ENCODE data around the gene SPTAN1. TPM values are rescaled to one million over a fixed set of nuclear protein-coding genes. Genes with fewer than 3 reads are reported as not detected.

The SPTAN1 gene
- total RNA-seq, 2 experiments from 2014 or later: 386 to 392 TPM

- CTCF ChIA-PET: no interaction called here
- no peak overlapping the region for H3K27ac Mint-ChIP-seq
These were observed 88.2 kb downstream of the SPTAN1 start for GRCh38 chr9:128640603-128641002.

DNA sequence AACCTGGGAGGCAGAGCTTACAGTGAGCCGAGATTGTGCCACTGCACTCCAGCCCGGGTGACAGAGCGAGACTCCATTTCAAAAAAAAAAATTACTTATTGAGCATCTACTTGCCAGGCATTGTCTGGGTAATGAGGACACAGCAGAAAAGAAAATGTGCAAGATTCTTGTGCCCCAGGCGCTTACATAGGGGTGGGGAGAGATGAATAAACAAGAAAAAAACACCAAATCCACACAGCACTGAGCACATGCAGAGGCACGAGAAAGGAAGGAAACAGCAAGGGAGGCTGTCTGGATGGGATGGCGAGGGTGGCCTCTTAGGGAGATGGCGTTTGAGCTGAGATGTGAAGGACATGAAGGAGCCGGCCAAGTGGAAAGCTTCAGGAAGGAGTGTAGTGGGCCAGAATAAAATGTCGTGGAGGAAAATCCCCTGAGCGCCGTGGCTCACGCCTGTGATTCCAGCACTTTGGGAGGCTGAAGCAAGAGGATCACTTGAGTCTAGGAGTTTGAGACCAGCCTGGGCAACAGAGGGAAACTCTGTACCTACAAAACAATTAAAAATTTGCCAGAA, 90.4 kb downstream of the SPTAN1 start:
- CTCF ChIA-PET: no interaction called here
- POLR2A ChIA-PET: interaction anchor here (0.9 kb wide), 1 partner anchor 81 kb away, joined by 4 read pairs; the partner anchor contains the start of gene ZDHHC12
- Histone ChIP-seq H3K27me3 (ENCODE audit: control insufficient read depth in 1 of 2, insufficient read depth in 2 of 2, low read length in 2 of 2) (no peaks in the 10 kb centered on the region), H3K27ac (ENCODE audit: low read depth in 1 of 2, low read length in 2 of 2) (no peak overlapping the region), H3K4me1 (ENCODE audit: insufficient read depth, low read length) (no peaks in the 10 kb centered on the region), H3K9me3 (ENCODE audit: control insufficient read depth in 1 of 2, insufficient read depth in 1 of 2, low read length in 2 of 2) (no peaks in the 10 kb centered on the region), H3K36me3 (ENCODE audit: insufficient read depth, low read length) (no peaks in the 10 kb centered on the region), H3K4me3 (ENCODE audit: low read length) (no peak overlapping the region)
- no peaks in the 10 kb centered on the region for H3K9me3 Mint-ChIP-seq
- intact Hi-C loops (cut with DNase I, micrococcal nuclease): no loop called here
- no peak for DNase-seq
- peak overlapping the region; percentile 22 for H3K27ac Mint-ChIP-seq
- H3K36me3 Mint-ChIP-seq (ENCODE audit: low read depth): no peaks in the 10 kb centered on the region
- H3K4me3 Mint-ChIP-seq: no peak overlapping the region
- no peak for ATAC-seq (ENCODE audit: poor library complexity)
- no peaks in the 10 kb centered on the region for H3K27me3 Mint-ChIP-seq
- no peaks in the 10 kb centered on the region for H3K4me1 Mint-ChIP-seq (ENCODE audit: low read depth)
- TF ChIP-seq, protein P1, sequence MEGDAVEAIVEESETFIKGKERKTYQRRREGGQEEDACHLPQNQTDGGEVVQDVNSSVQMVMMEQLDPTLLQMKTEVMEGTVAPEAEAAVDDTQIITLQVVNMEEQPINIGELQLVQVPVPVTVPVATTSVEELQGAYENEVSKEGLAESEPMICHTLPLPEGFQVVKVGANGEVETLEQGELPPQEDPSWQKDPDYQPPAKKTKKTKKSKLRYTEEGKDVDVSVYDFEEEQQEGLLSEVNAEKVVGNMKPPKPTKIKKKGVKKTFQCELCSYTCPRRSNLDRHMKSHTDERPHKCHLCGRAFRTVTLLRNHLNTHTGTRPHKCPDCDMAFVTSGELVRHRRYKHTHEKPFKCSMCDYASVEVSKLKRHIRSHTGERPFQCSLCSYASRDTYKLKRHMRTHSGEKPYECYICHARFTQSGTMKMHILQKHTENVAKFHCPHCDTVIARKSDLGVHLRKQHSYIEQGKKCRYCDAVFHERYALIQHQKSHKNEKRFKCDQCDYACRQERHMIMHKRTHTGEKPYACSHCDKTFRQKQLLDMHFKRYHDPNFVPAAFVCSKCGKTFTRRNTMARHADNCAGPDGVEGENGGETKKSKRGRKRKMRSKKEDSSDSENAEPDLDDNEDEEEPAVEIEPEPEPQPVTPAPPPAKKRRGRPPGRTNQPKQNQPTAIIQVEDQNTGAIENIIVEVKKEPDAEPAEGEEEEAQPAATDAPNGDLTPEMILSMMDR (IDR thresholded peaks at IDR 0.05): no peak

More at GRCh38 chr9:128640603-128641002, 88.2 kb downstream of the SPTAN1 start:
- intact Hi-C loops (cut with DNase I, micrococcal nuclease): no loop called here
- H3K4me3 ChIP-seq (ENCODE audit: low read length): no peak overlapping the region
- no peak for ATAC-seq (ENCODE audit: poor library complexity)
- Mint-ChIP-seq H3K4me1 (ENCODE audit: low read depth) (no peaks in the 10 kb centered on the region), H3K4me3 (no peak overlapping the region), H3K27me3 (no peaks in the 10 kb centered on the region), H3K9me3 (no peaks in the 10 kb centered on the region), H3K36me3 (ENCODE audit: low read depth) (no peaks in the 10 kb centered on the region)
- H3K36me3 ChIP-seq (ENCODE audit: insufficient read depth, low read length): no peaks in the 10 kb centered on the region
- POLR2A ChIA-PET: no interaction called here
- no peak for DNase-seq
- no peaks in the 10 kb centered on the region for H3K4me1 ChIP-seq (ENCODE audit: insufficient read depth, low read length)
- H3K9me3 ChIP-seq (ENCODE audit: control insufficient read depth in 1 of 2, insufficient read depth in 1 of 2, low read length in 2 of 2): no peaks in the 10 kb centered on the region
- TF ChIP-seq, protein P1 (IDR thresholded peaks at IDR 0.05): no peak
- H3K27me3 ChIP-seq (ENCODE audit: control insufficient read depth in 1 of 2, insufficient read depth in 2 of 2, low read length in 2 of 2): no peaks in the 10 kb centered on the region
- H3K27ac ChIP-seq (ENCODE audit: low read depth in 1 of 2, low read length in 2 of 2): no peak overlapping the region

GRCh38 chr9:128643519-128644300, 91.3 kb downstream of the SPTAN1 start:
- CTCF ChIA-PET: no interaction called here
- H3K4me1 ChIP-seq (ENCODE audit: insufficient read depth, low read length): no peaks in the 10 kb centered on the region

More at GRCh38 chr9:128643519-128644300, 91.3 kb downstream of the SPTAN1 start:
- ATAC-seq (ENCODE audit: poor library complexity): no peak
- intact Hi-C loops (cut with DNase I, micrococcal nuclease): no loop called here
- no peak overlapping the region for H3K4me3 Mint-ChIP-seq
- H3K36me3 Mint-ChIP-seq (ENCODE audit: low read depth): no peaks in the 10 kb centered on the region
- no peaks in the 10 kb centered on the region for H3K9me3 ChIP-seq (ENCODE audit: control insufficient read depth in 1 of 2, insufficient read depth in 1 of 2, low read length in 2 of 2)
- no peaks in the 10 kb centered on the region for H3K9me3 Mint-ChIP-seq
- no peaks in the 10 kb centered on the region for H3K4me1 Mint-ChIP-seq (ENCODE audit: low read depth)
- no peak overlapping the region for H3K27ac ChIP-seq (ENCODE audit: low read depth in 1 of 2, low read length in 2 of 2)
- DNase-seq: no peak
- H3K27me3 ChIP-seq (ENCODE audit: control insufficient read depth in 1 of 2, insufficient read depth in 2 of 2, low read length in 2 of 2): no peaks in the 10 kb centered on the region
- POLR2A ChIA-PET: no interaction called here
- no peak overlapping the region for H3K27ac Mint-ChIP-seq
- H3K27me3 Mint-ChIP-seq: no peaks in the 10 kb centered on the region
- TF ChIP-seq, protein P1 (IDR thresholded peaks at IDR 0.05): no peak
- no peak overlapping the region for H3K4me3 ChIP-seq (ENCODE audit: low read length)
- H3K36me3 ChIP-seq (ENCODE audit: insufficient read depth, low read length): no peaks in the 10 kb centered on the region

Measured in CD4-positive, alpha-beta T cell (primary cell).